PC-3 (cell line): ENCODE results near the gene UBE2H. TPM values are rescaled to one million over a fixed set of nuclear protein-coding genes. Genes with fewer than 3 reads are reported as not detected.

ENCODE experiments used
- ATAC-seq: fragments of 200-7000 bp; cut with Tn5 transposase; 2 replicates; pipeline ENCODE4 v1.9.1; 2020; ENCODE audit warnings: mild to moderate bottlenecking, moderate library complexity
- BruUV-seq: library from RNA; stranded (reverse); fragments of 400-500 nt; replicated peaks from 2 replicates; lab custom pipeline; 2021; lab: Mats Ljungman, UMichigan
- CTCF ChIA-PET: fragments of 300-600 bp; sonication (Branson Sonifier 250); formaldehyde crosslinking; loops from one replicate; lab custom pipeline; 2022; ENCODE audit warnings: antibody characterized with exemption; lab: Charles Lee
- POLR2A ChIA-PET: fragments of 300-600 bp; sonication (Branson Sonifier 250); formaldehyde crosslinking; loops from one replicate; lab custom pipeline; 2022; ENCODE audit warnings: antibody characterized with exemption; ENCODE audit not compliant: unreplicated experiment; lab: Charles Lee
- DNase-seq: peaks from one replicate; pipeline ENCODE4 v3.0.0-alpha.2; 2015
- H2AFZ ChIP-seq: fragments of 300-600 bp; sonication (generic); 2 replicates; pipeline ENCODE4 v1.6.0; 2016; ENCODE audit warnings: antibody characterized with exemption, low read length
- H3F3A ChIP-seq: fragments of 300-600 bp; sonication (generic); one replicate; pipeline ENCODE4 v1.6.0; 2017; ENCODE audit warnings: antibody characterized with exemption, low read length, control low read depth, mild to moderate bottlenecking; ENCODE audit not compliant: unreplicated experiment
- H3K27ac ChIP-seq: fragments of 300-600 bp; sonication (generic); 2 replicates; pipeline ENCODE4 v1.5.1; 2016; ENCODE audit warnings: mild to moderate bottlenecking, low read length
- H3K27me3 ChIP-seq: fragments of 300-600 bp; sonication (generic); 2 replicates; pipeline ENCODE4 v1.6.1; 2016; ENCODE audit warnings: low read length, mixed read lengths
- H3K36me3 ChIP-seq: fragments of 300-600 bp; sonication (generic); 2 replicates; pipeline ENCODE4 v1.6.1; 2016; ENCODE audit warnings: low read depth, mixed run types, low read length, mixed read lengths
- H3K4me1 ChIP-seq: fragments of 300-600 bp; sonication (generic); 2 replicates; pipeline ENCODE4 v1.5.1; 2016; ENCODE audit warnings: low read length; ENCODE audit not compliant: insufficient read depth
- H3K4me2 ChIP-seq: fragments of 300-600 bp; sonication (generic); 2 replicates; pipeline ENCODE4 v1.6.0; 2016; ENCODE audit warnings: low read length
- H3K4me3 ChIP-seq: fragments of 300-600 bp; sonication (generic); 2 replicates; pipeline ENCODE4 v1.5.1; 2016; ENCODE audit warnings: mild to moderate bottlenecking, low read length, mixed read lengths
- H3K79me2 ChIP-seq: fragments of 300-600 bp; sonication (generic); 2 replicates; pipeline ENCODE4 v1.6.1; 2017; ENCODE audit warnings: low read length, mixed read lengths
- H3K9ac ChIP-seq: fragments of 300-600 bp; sonication (generic); 2 replicates; pipeline ENCODE4 v1.6.0; 2016; ENCODE audit warnings: mild to moderate bottlenecking, low read length
- H3K9me2 ChIP-seq: fragments of 300-600 bp; sonication (generic); replicated peaks from 2 replicates; pipeline ENCODE4 v1.6.1; 2016; ENCODE audit warnings: mixed run types, low read length, mixed read lengths
- H3K9me3 ChIP-seq: fragments of 300-600 bp; sonication (generic); 2 replicates; pipeline ENCODE4 v1.6.1; 2016; ENCODE audit warnings: low read length, mixed read lengths
- H4K20me1 ChIP-seq: fragments of 300-600 bp; sonication (generic); 2 replicates; pipeline ENCODE4 v1.6.1; 2016; ENCODE audit warnings: low read length, mixed read lengths
- CTCF ChIP-seq: fragments of 300-600 bp; sonication (generic); conservative IDR thresholded peaks from 2 replicates; pipeline ENCODE4 v1.5.1; 2017; ENCODE audit warnings: antibody characterized with exemption, low read depth, mild to moderate bottlenecking, low read length
- EZH2 ChIP-seq: fragments of 300-600 bp; sonication (generic); IDR thresholded peaks from one replicate; pipeline ENCODE4 v1.6.1; 2017; ENCODE audit warnings: antibody characterized with exemption, mild to moderate bottlenecking, low read length; ENCODE audit not compliant: unreplicated experiment
- EZH2phosphoT487 ChIP-seq: fragments of 300-600 bp; sonication (generic); IDR thresholded peaks from 2 replicates; pipeline ENCODE4 v1.6.1; 2018; ENCODE audit warnings: mild to moderate bottlenecking, antibody characterized with exemption, low read length, borderline replicate concordance
- intact Hi-C: fragments of 100-400 bp; cut with micrococcal nuclease; formaldehyde crosslinking; loops from 2 replicates; pipeline ENCODE4 v1.9.0; 2023
- total RNA-seq: library from RNA; depleted of rRNA; stranded (reverse); fragments of >200 nt; gene quantifications from 2 replicates; pipeline ENCODE4 v1.2.3, GENCODE V29; 2014

Gene UBE2H
- total RNA-seq, 1 experiment from 2014 or later: 62.5 TPM

GRCh38 chr7:129950933-129951225, 1.9 kb downstream of the UBE2H start:
- H3K9ac ChIP-seq: peak overlapping the region; percentile 91
- no TSS peak for BruUV-seq
- H3K79me2 ChIP-seq: peaks cover 63% of the 10 kb centered on the region
- intact Hi-C loops: loop anchor here (10.0 kb wide), 1 partner anchor 286 kb away; no protein-coding TSS in a partner anchor
- peaks cover 8% of the 10 kb centered on the region for H3F3A ChIP-seq
- no peak overlapping the region for H2AFZ ChIP-seq
- TF ChIP-seq CTCF (no peak), EZH2 (no peak), EZH2phosphoT487 (no peak)
- peak overlapping the region; percentile 95 for H3K4me2 ChIP-seq
- H3K4me3 ChIP-seq: peak overlapping the region; percentile 95
- H3K36me3 ChIP-seq: no peaks in the 10 kb centered on the region
- ATAC-seq: no peak
- H3K9me2 ChIP-seq: no peaks in the 10 kb centered on the region
- POLR2A ChIA-PET: interaction anchor here (1.4 kb wide), 1 partner anchor 58 kb away, joined by 15 read pairs; no protein-coding TSS in a partner anchor
- H3K27me3 ChIP-seq: no peaks in the 10 kb centered on the region
- H4K20me1 ChIP-seq: peaks cover 15% of the 10 kb centered on the region
- CTCF ChIA-PET: interaction anchor here (0.9 kb wide), 1 partner anchor 58 kb away, joined by 4 read pairs; no protein-coding TSS in a partner anchor
- peaks cover 35% of the 10 kb centered on the region for H3K4me1 ChIP-seq
- no peaks in the 10 kb centered on the region for H3K9me3 ChIP-seq
- no peak for DNase-seq
- peak overlapping the region; percentile 95 for H3K27ac ChIP-seq

- H3K4me2 ChIP-seq: peak overlapping the region; percentile 95
- H3K9me3 ChIP-seq: no peaks in the 10 kb centered on the region
- no TSS peak for BruUV-seq
- ATAC-seq (no peak), DNase-seq (no peak)
- intact Hi-C loops: loop anchor here (10.0 kb wide), 1 partner anchor 286 kb away; no protein-coding TSS in a partner anchor
- H2AFZ ChIP-seq: no peak overlapping the region
- no peaks in the 10 kb centered on the region for H3K36me3 ChIP-seq
- H4K20me1 ChIP-seq: peaks cover 18% of the 10 kb centered on the region
- H3K9me2 ChIP-seq: no peaks in the 10 kb centered on the region
- TF ChIP-seq EZH2 (no peak), EZH2phosphoT487 (no peak), CTCF (no peak)
- H3K27ac ChIP-seq: peak overlapping the region; percentile 95
- POLR2A ChIA-PET: interaction anchor here (0.6 to 0.7 kb wide), 2 partner anchors 21 to 60 kb away, joined by 3 to 5 read pairs; no protein-coding TSS in a partner anchor
- peaks cover 30% of the 10 kb centered on the region for H3K4me1 ChIP-seq
- no peaks in the 10 kb centered on the region for H3K27me3 ChIP-seq
- CTCF ChIA-PET: interaction anchor here (0.9 kb wide), 1 partner anchor 59 kb away, joined by 4 read pairs; no protein-coding TSS in a partner anchor
- peaks cover 8% of the 10 kb centered on the region for H3F3A ChIP-seq
- H3K4me3 ChIP-seq: peak overlapping the region; percentile 95
- H3K79me2 ChIP-seq: peaks cover 68% of the 10 kb centered on the region
- H3K9ac ChIP-seq: peak overlapping the region; percentile 91
Measured at GRCh38 chr7:129950191-129950932, 2.4 kb downstream of the UBE2H start.
